HG03520 (cell line): Measurements from ENCODE around the gene OSCAR.
"Not testable (repeated sequence)": the region's sequence is repeated elsewhere in the genome, so short reads cannot be mapped to it uniquely, and the experiment has no call there.

Source experiments
- ATAC-seq: cut with Tn5 transposase; IDR thresholded peaks from one replicate; pipeline ENCODE4 v1.9.1; 2021; ENCODE audit warnings: mild to moderate bottlenecking, moderate library complexity; ENCODE audit not compliant: unreplicated experiment

Gene OSCAR

DNA sequence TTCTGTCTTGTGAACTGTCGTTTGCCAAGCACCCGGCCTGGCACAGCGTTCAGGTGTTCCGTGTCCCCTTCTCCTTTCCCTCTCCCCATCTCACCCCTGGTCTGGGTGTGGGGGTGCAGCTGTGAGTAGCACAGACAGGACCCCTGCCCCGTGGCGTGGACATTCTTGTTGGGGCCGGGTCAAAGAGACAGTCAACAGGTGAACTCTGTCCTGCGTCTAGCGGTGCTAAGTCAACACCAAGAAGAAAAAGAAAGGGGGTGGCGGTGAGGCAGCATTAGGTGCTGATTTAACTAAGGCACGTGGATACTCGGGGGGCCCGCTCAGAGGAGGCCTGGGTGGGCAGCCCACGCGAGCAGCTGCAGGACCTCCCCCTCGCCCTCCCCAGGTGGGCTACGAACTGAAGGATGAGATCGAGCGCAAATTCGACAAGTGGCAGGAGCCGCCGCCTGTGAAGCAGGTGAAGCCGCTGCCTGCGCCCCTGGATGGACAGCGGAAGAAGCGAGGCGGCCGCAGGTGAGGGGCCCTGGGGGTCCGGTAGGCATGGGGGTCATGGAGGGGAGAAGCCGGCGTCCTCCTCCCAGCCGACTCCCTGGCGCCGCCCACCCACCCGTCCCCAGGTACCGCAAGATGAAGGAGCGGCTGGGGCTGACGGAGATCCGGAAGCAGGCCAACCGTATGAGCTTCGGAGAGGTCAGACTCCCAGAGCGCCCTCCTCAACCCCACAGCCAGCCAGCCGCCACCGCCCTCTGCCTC, 27.3 kb upstream of the OSCAR start:
- ATAC-seq, result no peak

DNA sequence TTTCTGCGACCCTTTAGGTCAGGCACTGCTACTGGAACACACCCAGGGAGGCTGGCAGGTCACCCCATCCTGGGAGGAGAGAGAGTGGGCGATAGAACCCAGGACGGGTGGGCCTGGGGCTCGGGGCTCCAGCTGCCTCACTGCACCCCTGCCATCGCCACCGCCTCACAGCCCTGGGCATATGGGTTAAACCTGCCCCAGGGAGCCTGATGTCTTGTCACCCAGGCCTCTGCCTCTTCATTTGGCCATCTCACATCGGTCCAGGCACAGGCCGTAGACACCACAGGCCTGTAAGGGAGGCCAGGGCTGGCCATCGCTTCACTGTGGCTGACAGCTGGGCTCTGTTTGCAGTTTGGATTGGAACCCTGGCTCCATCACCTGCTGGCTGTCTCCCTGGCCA, 25.1 kb upstream of the OSCAR start:
- no peak for ATAC-seq

DNA sequence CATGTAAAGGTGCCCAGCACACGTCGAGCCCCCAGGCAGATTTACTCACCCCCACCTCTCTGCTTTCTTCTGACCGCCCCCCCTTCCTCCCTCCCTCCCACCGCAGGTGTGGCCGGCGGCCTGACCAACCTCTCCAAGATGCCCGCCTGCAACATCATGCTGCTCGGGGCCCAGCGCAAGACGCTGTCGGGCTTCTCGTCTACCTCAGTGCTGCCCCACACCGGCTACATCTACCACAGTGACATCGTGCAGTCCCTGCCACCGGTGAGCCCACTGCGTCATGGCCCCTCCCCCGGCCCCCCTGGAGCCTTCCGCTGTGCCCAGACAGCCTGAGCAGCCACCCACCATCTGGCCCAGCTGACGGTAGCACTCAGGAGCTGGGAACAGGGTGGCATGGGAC, 23.8 kb upstream of the OSCAR start:
- ATAC-seq, result no peak

- ATAC-seq, result no peak
Measured at GRCh38 chr19:54123682-54124081, 23.1 kb upstream of the OSCAR start.

DNA sequence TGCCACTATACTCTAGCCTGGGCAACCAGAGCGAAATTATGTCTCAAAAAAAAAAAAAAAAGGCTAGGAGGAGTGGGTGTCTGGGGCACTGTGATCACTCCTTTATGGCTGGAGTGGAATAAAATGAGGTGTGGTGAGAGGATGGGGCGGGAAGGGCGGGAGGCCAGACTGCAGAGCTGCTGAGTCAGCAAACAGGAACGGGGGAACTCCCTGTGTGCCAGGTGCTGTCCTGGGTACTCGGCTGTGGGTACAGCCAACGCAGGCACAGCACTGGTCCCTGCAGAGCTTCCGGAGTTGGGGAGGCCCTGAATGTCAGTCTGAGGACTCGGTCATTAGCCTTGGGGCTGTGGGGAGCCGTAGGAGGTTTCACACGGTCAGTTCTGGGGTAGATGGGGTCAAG, 20.7 kb upstream of the OSCAR start:
- no peak for ATAC-seq

GRCh38 chr19:54115109-54116063, 14.8 kb upstream of the OSCAR start, which contains the start of the genes PRPF31 and TFPT:
TSS of gene PRPF31 (plus strand) at chr19:54115754. CDS start at chr19:54118279, 2,525 bp downstream.
TSS of gene TFPT (minus strand) at chr19:54115657. CDS start at chr19:54115269, 388 bp downstream.
- ATAC-seq, result peak; percentile 72

- ATAC-seq, result no peak
Measured at GRCh38 chr19:54114340-54115108, 13.9 kb upstream of the OSCAR start.

DNA sequence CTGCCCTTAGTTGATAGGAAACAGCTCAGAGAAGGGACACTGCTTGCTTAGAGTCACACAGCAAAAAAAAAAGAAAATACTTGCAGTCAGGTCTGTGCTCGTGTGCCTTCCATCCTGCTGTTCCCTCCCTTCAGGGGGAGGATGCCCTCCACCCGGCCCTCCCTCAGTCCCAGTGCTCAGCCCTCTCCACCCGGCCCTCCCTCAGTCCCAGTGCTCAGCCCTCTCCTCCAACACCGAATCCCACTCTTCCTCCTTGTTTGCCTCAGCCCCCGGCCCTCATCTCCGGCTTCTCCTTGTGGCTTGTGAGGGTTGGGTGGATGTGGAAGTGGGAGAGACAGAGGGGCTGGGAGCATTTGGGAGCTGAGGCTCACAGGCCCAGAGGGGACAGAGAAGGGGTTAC, 9.0 kb upstream of the OSCAR start:
- no peak for ATAC-seq

DNA sequence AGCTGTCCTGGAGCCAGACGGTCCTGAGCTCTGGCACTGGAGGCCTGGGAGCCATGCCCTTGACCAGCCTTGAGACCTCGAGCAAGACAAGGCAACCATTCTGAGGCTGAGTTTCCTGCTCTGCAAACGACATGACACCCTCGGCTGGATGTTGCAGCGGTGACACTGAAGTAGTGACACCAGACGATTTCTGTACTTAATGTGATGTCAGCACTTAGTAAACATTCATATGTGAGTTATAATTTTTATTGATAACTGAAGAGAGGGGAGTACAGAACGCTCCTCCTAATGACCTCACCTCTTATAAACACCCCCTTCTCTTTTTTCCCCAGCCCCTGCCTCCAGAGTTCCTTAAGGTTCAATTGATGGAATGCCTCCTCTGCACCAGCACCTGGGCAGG, 7.9 kb upstream of the OSCAR start:
- no peak for ATAC-seq

GRCh38 chr19:54107876-54108490, 7.4 kb upstream of the OSCAR start:
- ATAC-seq, result no peak

GRCh38 chr19:54106716-54107115, 6.1 kb upstream of the OSCAR start:
- ATAC-seq, result no peak

DNA sequence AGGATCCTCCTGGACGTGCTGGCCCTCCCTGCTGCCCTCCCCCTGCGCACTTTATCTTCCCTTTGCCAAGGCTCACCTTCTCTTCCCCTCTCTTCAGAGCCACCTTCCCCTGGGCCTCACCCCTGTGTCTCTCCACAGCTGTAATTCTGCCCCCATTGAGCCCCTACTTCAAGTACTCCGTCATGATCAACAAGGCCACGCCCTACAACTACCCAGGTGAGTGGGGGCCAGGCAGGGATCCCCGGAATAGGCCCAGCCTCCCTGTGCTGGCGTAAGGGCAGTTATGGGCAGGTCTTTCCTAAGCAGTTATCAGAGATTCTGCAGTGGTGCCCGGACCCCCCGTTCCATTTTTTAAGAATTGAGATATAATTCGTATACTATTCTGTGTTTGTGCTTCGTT, 5.2 kb upstream of the OSCAR start:
- no peak for ATAC-seq

- no peak for ATAC-seq
Measured at GRCh38 chr19:54104998-54105715, 4.6 kb upstream of the OSCAR start.

- peak; percentile 92 for ATAC-seq
Measured at GRCh38 chr19:54102421-54103169, 2.0 kb upstream of the OSCAR start, which contains the start of gene NDUFA3. TSS of gene NDUFA3 (plus strand) at chr19:54102855. CDS start at chr19:54102879, 24 bp downstream.

DNA sequence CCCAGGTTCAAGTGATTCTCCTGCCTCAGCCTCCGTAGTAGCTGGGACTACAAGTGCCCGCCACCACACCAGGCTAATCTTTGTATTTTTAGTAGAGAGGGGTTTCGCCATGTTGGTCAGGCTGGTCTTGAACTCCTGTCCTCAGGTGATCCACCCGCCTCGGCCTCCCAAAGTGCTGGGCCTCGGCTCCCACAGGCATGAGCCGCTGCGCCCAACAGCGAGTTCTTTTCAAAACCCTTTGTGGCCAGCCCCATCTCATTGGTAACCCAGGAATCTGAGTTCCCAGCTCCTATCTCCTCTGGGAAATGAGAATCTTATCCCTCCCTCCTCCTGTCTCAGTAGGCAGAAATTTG, 724 bp downstream of the OSCAR start:
- not testable (repeated sequence) for ATAC-seq

DNA sequence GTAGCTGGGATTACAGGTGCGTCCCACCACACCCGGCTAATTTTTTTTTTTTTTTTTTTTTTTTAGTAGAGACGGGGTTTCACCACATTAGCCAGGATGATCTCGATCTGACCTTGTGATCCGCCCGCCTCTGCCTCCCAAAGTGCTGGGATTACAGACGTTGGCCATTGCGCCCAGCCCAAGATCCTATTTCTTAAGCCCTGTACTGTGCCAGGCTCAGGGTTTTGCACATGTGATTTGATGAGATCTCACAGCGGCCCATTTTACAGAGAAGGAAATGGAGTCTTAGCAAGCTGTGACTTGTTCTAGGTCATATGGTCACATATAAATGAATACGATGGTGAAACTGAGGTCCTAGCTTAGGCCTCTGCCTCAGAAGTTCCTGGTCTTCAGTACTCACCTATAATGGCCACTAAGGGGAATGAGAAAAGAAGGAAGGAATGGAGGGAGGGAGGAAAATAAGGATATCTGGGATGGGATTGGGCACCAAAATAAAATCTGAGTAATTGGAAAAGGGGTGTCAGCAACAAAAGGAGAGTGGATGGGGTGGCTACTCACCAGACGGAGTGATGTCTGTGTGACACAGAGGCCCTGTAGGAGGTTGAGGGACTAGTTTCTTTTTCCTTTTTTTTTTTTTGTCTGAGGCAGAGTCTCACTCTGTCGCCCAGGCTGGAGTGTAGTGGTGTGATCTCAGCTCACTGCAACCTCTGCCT, 1.3 kb downstream of the OSCAR start:
- ATAC-seq, result no peak

DNA sequence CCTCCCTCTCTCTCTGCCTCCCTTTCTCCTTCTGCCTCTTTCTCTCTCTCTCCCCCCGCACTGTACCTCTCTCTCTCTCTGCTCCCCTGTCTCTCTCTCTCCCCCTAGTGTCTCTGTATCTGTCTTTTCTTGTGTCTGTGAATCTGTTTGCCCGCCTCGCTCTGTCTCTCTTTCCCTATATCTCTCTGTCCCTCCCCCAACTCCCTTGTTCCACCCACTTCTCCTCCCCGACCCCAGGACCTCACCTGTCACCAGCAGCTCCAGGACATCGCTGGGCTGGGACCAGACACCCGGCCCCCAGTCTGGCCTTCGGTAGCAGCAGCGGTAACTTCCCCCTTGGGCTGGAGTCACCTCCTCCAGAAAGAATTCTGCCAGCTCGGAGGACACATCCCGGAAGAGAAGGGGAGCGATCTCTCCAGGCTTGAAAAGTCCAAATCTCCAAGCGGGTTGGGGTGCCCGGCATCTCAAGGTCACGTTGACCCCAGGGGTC, 3.9 kb downstream of the OSCAR start:
- no peak for ATAC-seq

GRCh38 chr19:54095859-54096616, 4.6 kb downstream of the OSCAR start:
- ATAC-seq, result not testable (repeated sequence)
